H1 (cell line): ENCODE data around the gene MGLL. TPM values are rescaled to one million over a fixed set of nuclear protein-coding genes. Genes with fewer than 3 reads are reported as not detected.

Experiments used
- CTCF ChIA-PET: fragments of 300-600 bp; sonication (Branson Sonifier 250); formaldehyde crosslinking; loops from one replicate; lab custom pipeline; 2021; ENCODE audit not compliant: partially characterized antibody; lab: Charles Lee
- POLR2A ChIA-PET: fragments of 300-600 bp; sonication (Branson Sonifier 250); formaldehyde crosslinking; loops from one replicate; lab custom pipeline; 2021; ENCODE audit warnings: inconsistent platforms; ENCODE audit not compliant: partially characterized antibody; lab: Charles Lee
- DNase-seq, 2 experiments: peaks; one replicate each; pipeline versions ENCODE4 v3.0.0 to v3.0.0-alpha.2; 2010 to 2022; ENCODE audit warnings: low spot score in 2 of 2, low read depth in 1 of 2, mixed read lengths in 1 of 2
- FAIRE-seq: peaks from 2 replicates; lab custom pipeline; 2011; peaks lifted over from hg19 to GRCh38; lab: Jason Lieb, UNC
- H2AFZ ChIP-seq: 2 replicates; pipeline ENCODE4 v1.8.1; 2012; ENCODE audit warnings: low read length, inconsistent platforms
- H2AK5ac ChIP-seq: 2 replicates; pipeline ENCODE4 v1.6.1; 2013; ENCODE audit warnings: low read depth, low read length
- H2BK120ac ChIP-seq: replicated peaks from 2 replicates; pipeline ENCODE3; 2013; ENCODE audit warnings: low read depth, low read length, inconsistent platforms
- H2BK12ac ChIP-seq: 2 replicates; pipeline ENCODE4 v1.6.1; 2013; ENCODE audit warnings: low read depth, low read length
- H2BK15ac ChIP-seq: 2 replicates; pipeline ENCODE4 v1.6.1; 2013; ENCODE audit warnings: low read length
- H2BK20ac ChIP-seq: 2 replicates; pipeline ENCODE4 v1.6.1; 2013; ENCODE audit warnings: low read length
- H2BK5ac ChIP-seq: 2 replicates; pipeline ENCODE4 v1.6.1; 2013; ENCODE audit warnings: low read depth, low read length
- H3K14ac ChIP-seq: 2 replicates; pipeline ENCODE4 v1.6.1; 2013; ENCODE audit warnings: inconsistent platforms; ENCODE audit not compliant: insufficient read length
- H3K18ac ChIP-seq: 2 replicates; pipeline ENCODE4 v1.6.1; 2013; ENCODE audit warnings: low read length; ENCODE audit errors: extremely low read depth
- H3K23ac ChIP-seq: 2 replicates; pipeline ENCODE4 v1.6.1; 2013; ENCODE audit warnings: inconsistent platforms; ENCODE audit not compliant: insufficient read length
- H3K23me2 ChIP-seq: 2 replicates; pipeline ENCODE4 v1.6.1; 2013; ENCODE audit warnings: low read depth, low read length
- H3K27ac ChIP-seq: 2 replicates; pipeline ENCODE4 v1.6.1; 2011; ENCODE audit warnings: low read depth, low read length, inconsistent platforms
- H3K27me3 ChIP-seq, 4 experiments: replicated peaks in 1 of 4; 1 replicate in 1 of 4; 2 replicates in 3 of 4; pipeline versions ENCODE4 v1.6.1 to v1.8.1; 2011 to 2013; ENCODE audit warnings: low read length in 3 of 4, mild to moderate bottlenecking in 3 of 4, inconsistent platforms in 2 of 4, mixed read lengths in 2 of 4, moderate library complexity in 1 of 4; ENCODE audit not compliant: control insufficient read depth in 3 of 4, insufficient read depth in 3 of 4; ENCODE audit errors: extremely low read depth in 1 of 4
- H3K36me3 ChIP-seq, 4 experiments: 2 replicates each; pipeline versions ENCODE4 v1.6.1 to v1.8.1; 2011 to 2013; ENCODE audit warnings: mild to moderate bottlenecking in 4 of 4, low read length in 3 of 4, moderate library complexity in 2 of 4, control low read depth in 1 of 4, inconsistent platforms in 1 of 4; ENCODE audit not compliant: insufficient read depth in 4 of 4, control insufficient read depth in 2 of 4
- H3K4ac ChIP-seq: replicated peaks from 2 replicates; pipeline ENCODE3; 2013; ENCODE audit warnings: low read length, low read depth, mixed read lengths, inconsistent platforms; ENCODE audit not compliant: insufficient read length
- H3K4me1 ChIP-seq, 4 experiments: replicated peaks in 1 of 4; 1 replicate in 1 of 4; 2 replicates in 3 of 4; pipeline versions ENCODE4 v1.6.1 to v1.8.1; 2011 to 2013; ENCODE audit warnings: low read length in 3 of 4, inconsistent platforms in 2 of 4, mixed read lengths in 1 of 4; ENCODE audit not compliant: insufficient read depth in 4 of 4, control insufficient read depth in 3 of 4
- H3K4me2 ChIP-seq, 2 experiments: 2 replicates each; pipeline versions ENCODE4 v1.6.1 to v1.8.1; 2011 to 2013; ENCODE audit warnings: low read depth in 2 of 2, low read length in 2 of 2, control low read depth in 1 of 2, inconsistent platforms in 1 of 2, mild to moderate bottlenecking in 1 of 2; ENCODE audit not compliant: insufficient read depth in 1 of 2
- H3K4me3 ChIP-seq, 4 experiments: fragments of 200-600, 300-600 bp in 1 of 4; sonication (generic), shearing (Covaris generic), sonication (Bioruptor Twin) in 1 of 4; 2 replicates each; pipeline versions ENCODE4 v1.5.1 to v1.8.1; 2011 to 2016; ENCODE audit warnings: low read length in 4 of 4, low read depth in 3 of 4, control low read depth in 2 of 4, inconsistent platforms in 2 of 4, mild to moderate bottlenecking in 2 of 4, mixed read lengths in 1 of 4, moderate library complexity in 1 of 4; ENCODE audit not compliant: insufficient read depth in 2 of 4; ENCODE audit errors: extremely low read depth in 1 of 4
- H3K56ac ChIP-seq: replicated peaks from 2 replicates; pipeline ENCODE3; 2013; ENCODE audit warnings: low read depth, mild to moderate bottlenecking, mixed read lengths, low read length, inconsistent platforms; ENCODE audit not compliant: insufficient read length
- H3K79me1 ChIP-seq: 2 replicates; pipeline ENCODE4 v1.6.1; 2013; ENCODE audit warnings: low read depth, low read length, control low read depth
- H3K79me2 ChIP-seq, 2 experiments: 2 replicates each; pipeline versions ENCODE4 v1.6.1 to v1.8.1; 2012 to 2013; ENCODE audit warnings: low read length in 2 of 2, mild to moderate bottlenecking in 2 of 2, inconsistent platforms in 1 of 2; ENCODE audit not compliant: insufficient read depth in 2 of 2, control insufficient read depth in 1 of 2
- H3K9ac ChIP-seq, 4 experiments: replicated peaks in 1 of 4; 1 replicate in 1 of 4; 2 replicates in 3 of 4; pipeline versions ENCODE4 v1.6.1 to v1.8.1; 2011 to 2013; ENCODE audit warnings: low read depth in 3 of 4, low read length in 3 of 4, control low read depth in 2 of 4, mild to moderate bottlenecking in 2 of 4, moderate library complexity in 2 of 4, inconsistent platforms in 1 of 4; ENCODE audit errors: extremely low read depth in 1 of 4
- H3K9me3 ChIP-seq, 2 experiments: 2 replicates each; pipeline versions ENCODE4 v1.6.1 to v1.8.1; 2012 to 2013; ENCODE audit warnings: mild to moderate bottlenecking in 2 of 2, moderate library complexity in 2 of 2, control low read depth in 1 of 2, inconsistent platforms in 1 of 2, low read depth in 1 of 2, low read length in 1 of 2, mixed read lengths in 1 of 2; ENCODE audit not compliant: insufficient read depth in 2 of 2
- H4K20me1 ChIP-seq, 2 experiments: replicated peaks in 1 of 2; 2 replicates each; pipeline versions ENCODE3 to v1.8.1; 2011 to 2013; ENCODE audit warnings: inconsistent platforms in 2 of 2, low read length in 2 of 2, mild to moderate bottlenecking in 1 of 2; ENCODE audit not compliant: insufficient read depth in 2 of 2, control insufficient read depth in 1 of 2
- H4K5ac ChIP-seq: 2 replicates; pipeline ENCODE4 v1.6.1; 2013; ENCODE audit warnings: low read length, low read depth, mixed read lengths, inconsistent platforms; ENCODE audit not compliant: insufficient read length
- H4K8ac ChIP-seq: 2 replicates; pipeline ENCODE4 v1.8.0; 2013; ENCODE audit warnings: mild to moderate bottlenecking, moderate library complexity, low read length, inconsistent platforms; ENCODE audit not compliant: insufficient read depth; ENCODE audit errors: extremely low read depth
- H4K91ac ChIP-seq: replicated peaks from 2 replicates; pipeline ENCODE3; 2013; ENCODE audit warnings: low read length, mixed read lengths, inconsistent platforms; ENCODE audit not compliant: insufficient read length
- GABPA ChIP-seq: IDR thresholded peaks from 2 replicates; pipeline ENCODE4 v1.6.1; 2011; ENCODE audit warnings: mild to moderate bottlenecking, low read length, moderate library complexity, borderline replicate concordance; ENCODE audit not compliant: insufficient read depth
- HDAC2 ChIP-seq, 2 experiments: fragments of 300-600 bp in 1 of 2; sonication (generic) in 1 of 2; IDR thresholded peaks; 2 replicates each; pipeline ENCODE4 v1.6.1; 2011 to 2012; ENCODE audit warnings: low read depth in 2 of 2, low read length in 2 of 2, mild to moderate bottlenecking in 2 of 2, moderate library complexity in 2 of 2, borderline replicate concordance in 1 of 2, inconsistent platforms in 1 of 2
- NANOG ChIP-seq: IDR thresholded peaks from 2 replicates; pipeline ENCODE4 v1.6.1; 2011; ENCODE audit warnings: low read length, low read depth, mild to moderate bottlenecking, inconsistent platforms; ENCODE audit not compliant: insufficient read depth, poor library complexity, severe bottlenecking
- NRF1 ChIP-seq: IDR thresholded peaks from 2 replicates; pipeline ENCODE4 v1.6.1; 2011; ENCODE audit warnings: mild to moderate bottlenecking, low read depth, low read length, improper control_type of control experiment
- SP2 ChIP-seq: IDR thresholded peaks from 2 replicates; pipeline ENCODE4 v1.6.1; 2012; ENCODE audit warnings: mild to moderate bottlenecking, low read length, inconsistent platforms
- YY1 ChIP-seq: IDR thresholded peaks from 2 replicates; pipeline ENCODE4 v1.6.1; 2011; ENCODE audit warnings: low read depth, mild to moderate bottlenecking, low read length
- WGBS, 2 experiments: shearing (Covaris generic) in 1 of 2; methylation state at CpG; one replicate each; pipeline versions ENCODE4 v1.1.6 to v1.1.7; 2013 to 2015; ENCODE audit warnings: low lambda C conversion rate in 2 of 2, mixed read lengths in 2 of 2, inconsistent platforms in 1 of 2, low coverage in 1 of 2, missing lambda C conversion rate in 1 of 2; ENCODE audit not compliant: insufficient replicate concordance in 2 of 2, insufficient coverage in 1 of 2, insufficient read length in 1 of 2; ENCODE audit errors: extremely low coverage in 1 of 2, missing lambda C conversion rate in 1 of 2; 5-methylcytosine and 5-hydroxymethylcytosine counted together
- polyA plus RNA-seq, 7 experiments: library from polyadenylated mRNA; depleted of rRNA in 3 of 7; stranded (reverse) in 5 of 7; unstranded in 2 of 7; fragments of >200 nt in 5 of 7; fragments of 200-250 nt in 2 of 7; gene quantifications; 1 replicate in 5 of 7; 2 replicates in 1 of 7; 4 replicates in 1 of 7; pipeline versions ENCODE4 v1.2.1 to v1.2.3, GENCODE V29; 2011 to 2013; ENCODE audit warnings: missing spikeins in 2 of 7, mixed read lengths in 2 of 7
- total RNA-seq: library from RNA; stranded (reverse); fragmentation: NEBNext Ultra II Directional; extraction: Animal tissue kit (Norgen Biotek cat#: 25700); gene quantifications from 2 replicates; pipeline ENCODE4 v1.2.1, GENCODE V29; 2021

MGLL gene
- total and polyA plus RNA-seq, 2 of the 8 experiments (the other 6 are each of a cell fraction or from before 2014, with no cell fraction given): 0.05 to 0.34 TPM

- H4K91ac ChIP-seq: no peak overlapping the region
- peaks cover 0 to 4% of the 10 kb centered on the region in 2 experiments for H4K20me1 ChIP-seq
- H3K36me3 ChIP-seq: no peaks in the 10 kb centered on the region
- TF ChIP-seq YY1 (no peak), GABPA (no peak), HDAC2 (IDR thresholded peaks at IDR 0.05; ENCODE audit: borderline replicate concordance in 1 of 2, low read depth in 2 of 2, low read length in 2 of 2) (no peak), SP2 (no peak), NRF1 (no peak), NANOG (no peak)
- 80% methylated on average over 3 of the region's 3 CpGs; no CpG with 5 or more reads in 1 of the 2 experiments for WGBS, 2 experiments
- CTCF ChIA-PET: interaction anchor here (1.6 to 3.0 kb wide), 3 partner anchors 10 to 30 kb away, joined by 4 to 15 read pairs (median 5); partner anchors contain the start of gene MGLL
- H2BK120ac ChIP-seq: no peak overlapping the region
- no peak overlapping the region for H4K8ac ChIP-seq
- H2BK12ac ChIP-seq: no peak overlapping the region
- POLR2A ChIA-PET: no interaction called here
- no peak overlapping the region for H3K56ac ChIP-seq
- no peak overlapping the region for H3K27ac ChIP-seq
- no peak overlapping the region for H2BK15ac ChIP-seq
- DNase-seq (no peak), FAIRE-seq (no peak)
- H3K9ac ChIP-seq: no peak overlapping the region
- no peak overlapping the region for H2AK5ac ChIP-seq
- no peak overlapping the region for H4K5ac ChIP-seq
- H2BK20ac ChIP-seq: no peak overlapping the region
- no peak overlapping the region for H3K14ac ChIP-seq
- H3K27me3 ChIP-seq: no peaks in the 10 kb centered on the region
- H3K79me1 ChIP-seq: no peaks in the 10 kb centered on the region
- H3K4ac ChIP-seq: no peak overlapping the region
- no peak overlapping the region for H3K4me3 ChIP-seq
- no peak overlapping the region for H2AFZ ChIP-seq
- H3K18ac ChIP-seq: no peak overlapping the region
- no peaks in the 10 kb centered on the region for H3K79me2 ChIP-seq
- H2BK5ac ChIP-seq: no peak overlapping the region
- H3K9me3 ChIP-seq: 0 out of 4 replicates have a peak, but pooled peaks cover 0 to 2% of the 10 kb centered on the region in 2 experiments
- no peaks in the 10 kb centered on the region for H3K4me1 ChIP-seq
- H3K23ac ChIP-seq: no peak overlapping the region
- no peak overlapping the region for H3K4me2 ChIP-seq
- peaks cover 4% of the 10 kb centered on the region; the same call in 1 of the 2 replicates for H3K23me2 ChIP-seq
These were observed 20.5 kb downstream of the MGLL start for GRCh38 chr3:127801731-127802313.
